WTC11 (cell line): ENCODE results near the gene MECR.

ENCODE experiments used
- ATF2 ChIP-seq: sonication (generic); formaldehyde crosslinking; IDR thresholded peaks from 2 replicates; pipeline ENCODE4 v1.8.1; 2022; ENCODE audit warnings: low read depth, missing genetic modification reagents, borderline replicate concordance
- CTCF ChIP-seq: fragments of 200-600 bp; IDR thresholded peaks from 2 replicates; pipeline ENCODE4 v1.8.0; 2022; ENCODE audit warnings: antibody characterized with exemption
- IRF2 ChIP-seq: sonication (generic); formaldehyde crosslinking; IDR thresholded peaks from 2 replicates; pipeline ENCODE4 v1.8.0; 2022; ENCODE audit warnings: low read depth, missing genetic modification reagents, borderline replicate concordance
- PREB ChIP-seq: sonication (generic); formaldehyde crosslinking; IDR thresholded peaks from 2 replicates; pipeline ENCODE4 v1.8.1; 2022; ENCODE audit warnings: mild to moderate bottlenecking, missing genetic modification reagents, moderate library complexity, borderline replicate concordance
- USF2 ChIP-seq: sonication (generic); formaldehyde crosslinking; IDR thresholded peaks from 2 replicates; pipeline ENCODE4 v1.8.1; 2023; ENCODE audit warnings: mild to moderate bottlenecking, missing genetic modification reagents, moderate library complexity
- ZNF263 ChIP-seq: sonication (generic); formaldehyde crosslinking; IDR thresholded peaks from 2 replicates; pipeline ENCODE4 v1.8.1; 2022; ENCODE audit warnings: low read depth, mild to moderate bottlenecking, moderate library complexity, missing genetic modification reagents
- ZNF512 ChIP-seq: sonication (generic); formaldehyde crosslinking; IDR thresholded peaks from 2 replicates; pipeline ENCODE4 v1.8.1; 2022; ENCODE audit warnings: missing genetic modification reagents, borderline replicate concordance

- TF ChIP-seq ATF2, result no peak
- no peak for TF ChIP-seq CTCF
- TF ChIP-seq IRF2 (CRISPR knock-in tag), result no peak
- no peak for TF ChIP-seq ZNF512 (CRISPR knock-in tag)
- TF ChIP-seq USF2 (CRISPR knock-in tag), result no peak
- no peak for TF ChIP-seq ZNF263
- TF ChIP-seq PREB (CRISPR knock-in tag), result no peak
Measured at GRCh38 chr1:29256979-29257804, 26.5 kb upstream of the MECR start.
